ENCODE data around the gene GRHL1. TPM values are rescaled to one million over a fixed set of nuclear protein-coding genes. Genes with fewer than 3 reads are reported as not detected.
A peak's percentile ranks its signal among the peaks of the same experiment; 100 is the strongest.

The GRHL1 gene
- total and polyA plus RNA-seq, 2 of the 4 experiments (the other 2 are of a cell fraction) = 0.18 to 0.21 TPM

- no peak overlapping the region for H3K56ac ChIP-seq (ENCODE audit: extremely low read depth, insufficient read depth, low read length)
- in situ Hi-C loops (cut with MboI; ENCODE audit: low sequenced_read_pairs) (loop anchor here (10.0 kb wide), 1 partner anchor 479 kb away; no protein-coding TSS in a partner anchor), dilution Hi-C loops (cut with HindIII; ENCODE audit: low sequenced_read_pairs, unreplicated experiment) (no loop called here), intact Hi-C loops (cut with micrococcal nuclease) (loop anchor here (2.0 to 10.0 kb wide), 3 partner anchors 59 to 157 kb away; no protein-coding TSS in a partner anchor)
- DNase-seq (peak; percentile 86), ATAC-seq (ENCODE audit: low read depth) (peak; percentile 58)
- no peak overlapping the region for H2BK120ac ChIP-seq (ENCODE audit: low read depth, low read length)
- no peaks in the 10 kb centered on the region for H3K9me1 ChIP-seq (ENCODE audit: insufficient read depth, low read length)
- no peak overlapping the region for H3K14ac ChIP-seq (replicated peaks; ENCODE audit: low read depth, low read length)
- no peaks in the 10 kb centered on the region for H3K9me3 ChIP-seq (ENCODE audit: control insufficient read depth, insufficient read depth, low read length)
- H2AFZ ChIP-seq (replicated peaks; ENCODE audit: low read length, poor library complexity) = peak overlapping the region; percentile 94
- no peak overlapping the region for H2AK5ac ChIP-seq (ENCODE audit: low read depth, low read length)
- TF ChIP-seq BHLHE40 (IDR thresholded peaks at IDR 0.05; ENCODE audit: low read depth, low read length) (0 out of 2 replicates have a peak, but pooled peaks have one; percentile 25), RFX5 (IDR thresholded peaks at IDR 0.05; ENCODE audit: low read depth, low read length) (no peak), POLR2A (IDR thresholded peaks at IDR 0.05; ENCODE audit: low read depth, low read length) (no peak), RCOR1 (IDR thresholded peaks at IDR 0.05; ENCODE audit: insufficient replicate concordance, low read length) (no peak), MAZ (IDR thresholded peaks at IDR 0.05; ENCODE audit: borderline replicate concordance, low read depth, low read length) (peak; percentile 66; the same call in 1 of the 2 replicates), MAFK (IDR thresholded peaks at IDR 0.05; ENCODE audit: low read depth, low read length) (no peak)
- peaks cover 6% of the 10 kb centered on the region; the same call in 1 of the 2 replicates for H4K20me1 ChIP-seq (ENCODE audit: insufficient read depth, low read length)
- 12% methylated on average over 13 of the region's 90 CpGs; no CpG with 5 or more reads in 1 of the 2 experiments for WGBS, 2 experiments (ENCODE audit: extremely low coverage in 2 of 2, insufficient read length in 1 of 2)
- H2BK5ac ChIP-seq (ENCODE audit: low read depth, low read length, poor library complexity, severe bottlenecking) = no peak overlapping the region
- H3K4me3 ChIP-seq (ENCODE audit: insufficient read depth, low read depth, low read length) = peak overlapping the region; percentile 62
- ChIA-PET CTCF (interaction anchor here (1.2 kb wide), 1 partner anchor 60 kb away, joined by 3 read pairs; no protein-coding TSS in a partner anchor), POLR2A (ENCODE audit: unreplicated experiment) (no interaction called here)
- H2BK20ac ChIP-seq (ENCODE audit: low read depth, low read length) = no peak overlapping the region
- H3K18ac ChIP-seq (ENCODE audit: low read depth, low read length) = no peak overlapping the region
- peak overlapping the region; percentile 9; the same call in 1 of the 2 replicates for H3K4me2 ChIP-seq (ENCODE audit: low read depth, low read length)
- BruUV-seq (replicated peaks) = no TSS peak
- no peak overlapping the region; the same call in 1 of the 2 replicates for H3K27ac ChIP-seq (ENCODE audit: insufficient read depth, low read length)
- H4K8ac ChIP-seq (ENCODE audit: low read depth in 2 of 2, low read length in 2 of 2) = 0 out of 4 replicates have a peak overlapping the region, but pooled peaks of 1 of the 2 experiments have one; percentile 1
- H4K5ac ChIP-seq (ENCODE audit: low read depth, low read length) = no peak overlapping the region
- H3K23ac ChIP-seq (ENCODE audit: low read depth, low read length) = no peak overlapping the region
- no peak overlapping the region for H2BK15ac ChIP-seq (ENCODE audit: low read depth, low read length)
- peaks cover 1% of the 10 kb centered on the region; the same call in 1 of the 2 replicates for H3K4me1 ChIP-seq (ENCODE audit: control insufficient read depth, insufficient read depth, low read length)
- H2AK9ac ChIP-seq (replicated peaks; ENCODE audit: low read depth, low read length, poor library complexity) = no peak overlapping the region
- peaks cover 0 to 6% of the 10 kb centered on the region in 2 experiments; a peak in 2 of 4 replicates for H3K79me1 ChIP-seq (ENCODE audit: low read depth in 1 of 2, low read length in 2 of 2)
- no peak overlapping the region for H3K9ac ChIP-seq (ENCODE audit: low read depth, low read length)
- no peaks in the 10 kb centered on the region for H3K27me3 ChIP-seq (ENCODE audit: control insufficient read depth, insufficient read depth, low read length)
- H4K91ac ChIP-seq (ENCODE audit: insufficient read depth, low read depth, low read length) = peak overlapping the region; percentile 56; the same call in 1 of the 2 replicates
- H3K36me3 ChIP-seq (ENCODE audit: control insufficient read depth, insufficient read depth, low read length) = peaks cover 11% of the 10 kb centered on the region
- H3K4ac ChIP-seq (ENCODE audit: low read depth, low read length) = no peak overlapping the region
Observed at GRCh38 chr2:10043906-10044601, 92.6 kb downstream of the GRHL1 start.

Data from IMR-90 (cell line).